GM19438 (cell line): ENCODE results near the gene SARS1.

ENCODE experiments used
- ATAC-seq: cut with Tn5 transposase; IDR thresholded peaks from one replicate; pipeline ENCODE4 v1.9.1; 2021; ENCODE audit warnings: low read depth; ENCODE audit not compliant: unreplicated experiment

The SARS1 gene

DNA sequence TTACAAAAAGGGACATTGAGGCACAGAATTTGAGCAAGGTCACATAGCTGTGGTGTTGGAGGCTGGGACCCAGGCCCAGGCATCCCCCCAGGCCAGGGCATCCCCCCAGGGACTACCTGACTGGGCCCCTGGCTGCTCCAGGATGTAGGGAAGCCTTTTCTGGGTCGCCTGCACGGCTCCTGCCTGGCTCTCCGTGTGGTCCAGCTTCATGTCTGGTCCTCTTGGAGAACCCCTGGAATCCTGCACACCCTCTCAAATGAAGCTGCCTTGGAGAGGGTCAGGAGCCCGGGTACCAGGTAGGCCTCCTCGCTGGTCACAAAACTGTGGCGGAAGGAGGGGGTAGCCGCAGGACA lies 34.7 kb downstream of the SARS1 start:
- ATAC-seq, result no peak

DNA sequence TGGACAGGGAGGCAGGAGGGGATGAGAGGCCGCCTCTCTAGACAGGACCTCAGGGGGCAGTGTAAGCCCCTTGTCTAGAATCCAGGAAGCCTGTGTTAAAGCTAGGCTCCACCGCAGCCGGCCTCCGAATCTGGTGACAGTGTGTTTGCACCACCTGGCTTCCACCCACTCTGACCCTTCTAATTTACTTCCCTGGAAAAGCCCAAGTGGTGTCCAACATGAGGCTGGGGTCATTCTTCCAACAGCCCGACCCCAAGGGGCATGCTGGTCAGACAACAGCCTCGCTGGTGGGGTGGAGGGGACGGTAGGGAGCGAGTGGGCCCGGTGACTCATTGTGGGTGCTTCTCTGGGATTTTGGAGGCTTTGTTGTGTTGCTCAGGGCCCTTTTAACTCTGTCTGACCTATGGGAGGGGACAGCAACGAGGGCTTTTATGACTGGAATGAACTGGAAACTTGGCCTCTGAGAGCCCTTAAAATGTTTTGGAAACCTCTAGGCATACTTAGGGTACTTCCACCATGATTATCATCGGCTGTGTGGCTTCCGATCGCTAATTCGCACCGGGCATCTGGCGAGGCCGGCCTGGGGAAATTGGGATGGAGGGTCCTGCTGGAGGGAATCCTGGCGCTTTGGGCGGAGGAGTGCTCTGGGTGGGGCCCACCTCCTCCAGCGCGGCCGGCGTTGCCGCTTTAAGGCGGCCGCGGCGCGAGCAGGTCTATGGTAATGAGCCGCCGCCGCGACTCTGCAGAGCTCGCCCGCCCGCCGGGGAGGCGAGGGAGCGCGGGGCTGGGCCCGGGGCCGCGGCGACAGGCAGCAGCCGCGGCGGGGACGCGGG lies 35.3 kb downstream of the SARS1 start, which contains the start of gene CELSR2:
TSS of gene CELSR2 (plus strand) at position 743 of the 833 bp plus-strand sequence. CDS start 541 bp downstream, outside the sequence.
- peak; percentile 85 for ATAC-seq

DNA sequence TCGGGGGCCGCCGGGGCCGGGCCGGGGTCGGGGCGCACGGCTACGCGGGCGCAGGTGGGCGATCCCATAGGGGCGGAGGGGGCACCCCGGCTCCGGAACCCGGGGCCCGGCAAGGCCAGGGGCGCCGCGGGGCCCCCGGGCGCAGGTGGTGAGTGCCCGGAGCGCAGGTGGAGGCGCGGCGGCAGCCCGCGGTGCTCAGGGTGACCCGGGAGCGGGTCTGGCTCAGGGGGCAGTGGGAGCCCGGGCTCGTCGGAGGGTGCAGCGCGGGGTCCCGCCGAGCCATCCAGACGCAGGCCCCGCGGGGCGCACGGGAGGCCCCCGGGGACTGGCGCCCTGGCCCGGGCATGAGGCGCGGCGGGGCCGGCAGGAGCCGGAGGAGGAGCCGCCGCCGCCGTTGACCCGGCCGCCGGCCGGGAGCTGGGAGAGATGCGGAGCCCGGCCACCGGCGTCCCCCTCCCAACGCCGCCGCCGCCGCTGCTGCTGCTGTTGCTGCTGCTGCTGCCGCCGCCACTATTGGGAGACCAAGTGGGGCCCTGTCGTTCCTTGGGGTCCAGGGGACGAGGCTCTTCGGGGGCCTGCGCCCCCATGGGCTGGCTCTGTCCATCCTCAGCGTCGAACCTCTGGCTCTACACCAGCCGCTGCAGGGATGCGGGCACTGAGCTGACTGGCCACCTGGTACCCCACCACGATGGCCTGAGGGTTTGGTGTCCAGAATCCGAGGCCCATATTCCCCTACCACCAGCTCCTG lies 36.1 kb downstream of the SARS1 start:
- ATAC-seq, result peak; percentile 29

- ATAC-seq, result no peak
Measured at GRCh38 chr1:109250454-109251276, 36.9 kb downstream of the SARS1 start.

DNA sequence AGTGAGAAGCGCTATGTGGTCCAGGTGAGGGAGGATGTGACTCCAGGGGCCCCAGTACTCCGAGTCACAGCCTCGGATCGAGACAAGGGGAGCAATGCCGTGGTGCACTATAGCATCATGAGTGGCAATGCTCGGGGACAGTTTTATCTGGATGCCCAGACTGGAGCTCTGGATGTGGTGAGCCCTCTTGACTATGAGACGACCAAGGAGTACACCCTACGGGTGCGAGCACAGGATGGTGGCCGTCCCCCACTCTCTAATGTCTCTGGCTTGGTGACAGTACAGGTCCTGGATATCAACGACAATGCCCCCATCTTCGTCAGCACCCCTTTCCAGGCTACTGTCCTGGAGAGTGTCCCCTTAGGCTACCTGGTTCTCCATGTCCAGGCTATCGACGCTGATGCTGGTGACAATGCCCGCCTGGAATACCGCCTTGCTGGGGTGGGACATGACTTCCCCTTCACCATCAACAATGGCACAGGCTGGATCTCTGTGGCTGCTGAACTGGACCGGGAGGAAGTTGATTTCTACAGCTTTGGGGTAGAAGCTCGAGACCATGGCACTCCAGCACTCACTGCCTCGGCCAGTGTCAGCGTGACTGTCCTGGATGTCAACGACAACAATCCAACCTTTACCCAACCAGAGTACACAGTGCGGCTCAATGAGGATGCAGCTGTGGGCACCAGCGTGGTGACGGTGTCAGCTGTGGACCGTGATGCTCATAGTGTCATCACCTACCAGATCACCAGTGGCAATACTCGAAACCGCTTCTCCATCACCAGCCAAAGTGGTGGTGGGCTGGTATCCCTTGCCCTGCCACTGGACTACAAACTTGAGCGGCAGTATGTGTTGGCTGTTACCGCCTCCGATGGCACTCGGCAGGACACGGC lies 37.8 kb downstream of the SARS1 start:
- no peak for ATAC-seq

- ATAC-seq, result no peak
Measured at GRCh38 chr1:109252167-109252892, 38.6 kb downstream of the SARS1 start.

- no peak for ATAC-seq
Measured at GRCh38 chr1:109252893-109253802, 39.4 kb downstream of the SARS1 start.

GRCh38 chr1:109253803-109254620 lies 40.3 kb downstream of the SARS1 start:
- no peak for ATAC-seq

DNA sequence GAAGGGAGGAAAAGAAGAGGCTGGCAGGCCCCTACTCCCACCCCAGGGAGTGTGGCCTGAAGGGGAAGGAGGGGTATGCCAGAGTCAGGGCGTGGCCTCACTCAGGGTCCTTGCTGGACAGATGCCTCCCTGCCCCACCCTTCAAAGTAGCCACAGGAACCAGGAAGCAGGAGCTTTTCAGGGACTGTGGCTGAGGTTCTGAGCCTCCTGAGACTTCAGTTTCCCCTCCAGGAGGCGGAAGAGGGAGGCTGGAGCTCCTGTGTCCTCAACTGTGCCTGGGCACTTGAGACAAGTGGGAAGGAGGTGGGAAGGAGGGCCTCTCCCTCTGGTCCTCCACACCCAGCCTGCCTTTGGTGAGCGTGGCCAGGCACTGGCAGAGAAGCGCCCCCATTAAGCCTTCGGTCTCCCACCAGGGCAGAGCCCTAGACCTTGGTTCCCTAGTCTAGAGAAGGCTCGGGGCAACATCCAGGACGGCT lies 40.9 kb downstream of the SARS1 start:
- ATAC-seq, result no peak

GRCh38 chr1:109255097-109255651 lies 41.5 kb downstream of the SARS1 start:
- no peak for ATAC-seq

DNA sequence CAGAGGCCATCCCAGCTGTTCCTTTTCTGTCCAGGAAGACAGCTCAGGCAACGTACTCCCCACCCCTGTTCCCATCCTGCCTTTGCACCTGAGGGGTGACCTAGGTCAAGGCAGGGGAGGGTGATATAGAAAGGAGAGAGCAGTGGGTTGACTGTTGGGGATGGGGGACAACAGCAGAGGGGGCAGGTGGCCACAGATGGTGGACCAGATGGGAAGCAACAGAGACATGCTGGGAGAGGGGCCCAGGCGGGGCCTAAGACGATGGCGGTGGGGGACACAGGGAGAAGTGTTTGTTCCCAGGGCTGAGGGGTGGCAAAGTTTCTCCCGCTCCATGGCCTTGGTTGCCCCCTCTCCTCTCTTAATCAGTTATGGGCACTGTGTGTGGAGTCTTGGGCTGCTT lies 42.0 kb downstream of the SARS1 start:
- ATAC-seq, result no peak

DNA sequence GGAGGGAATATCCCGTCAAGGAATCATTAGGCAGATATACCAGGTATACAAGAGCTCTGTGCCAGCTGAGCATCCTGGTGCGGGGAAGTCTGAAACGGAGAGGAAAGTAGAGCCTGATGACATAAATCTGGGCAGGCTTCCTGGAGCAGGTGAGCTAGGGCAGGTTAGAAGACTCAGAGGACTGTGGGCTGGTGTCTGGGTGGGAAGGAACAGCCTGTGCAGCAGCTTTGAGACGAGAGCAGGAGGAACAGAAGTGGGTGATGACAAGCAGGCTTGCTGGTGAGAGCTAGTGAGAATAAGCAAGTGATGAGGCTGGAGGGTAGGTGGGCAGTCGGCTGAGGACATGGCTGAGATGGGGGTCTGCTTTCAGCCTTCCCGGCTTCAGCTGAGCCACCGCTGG lies 42.4 kb downstream of the SARS1 start:
- ATAC-seq, result no peak

GRCh38 chr1:109256971-109257681 lies 43.4 kb downstream of the SARS1 start:
- no peak for ATAC-seq

DNA sequence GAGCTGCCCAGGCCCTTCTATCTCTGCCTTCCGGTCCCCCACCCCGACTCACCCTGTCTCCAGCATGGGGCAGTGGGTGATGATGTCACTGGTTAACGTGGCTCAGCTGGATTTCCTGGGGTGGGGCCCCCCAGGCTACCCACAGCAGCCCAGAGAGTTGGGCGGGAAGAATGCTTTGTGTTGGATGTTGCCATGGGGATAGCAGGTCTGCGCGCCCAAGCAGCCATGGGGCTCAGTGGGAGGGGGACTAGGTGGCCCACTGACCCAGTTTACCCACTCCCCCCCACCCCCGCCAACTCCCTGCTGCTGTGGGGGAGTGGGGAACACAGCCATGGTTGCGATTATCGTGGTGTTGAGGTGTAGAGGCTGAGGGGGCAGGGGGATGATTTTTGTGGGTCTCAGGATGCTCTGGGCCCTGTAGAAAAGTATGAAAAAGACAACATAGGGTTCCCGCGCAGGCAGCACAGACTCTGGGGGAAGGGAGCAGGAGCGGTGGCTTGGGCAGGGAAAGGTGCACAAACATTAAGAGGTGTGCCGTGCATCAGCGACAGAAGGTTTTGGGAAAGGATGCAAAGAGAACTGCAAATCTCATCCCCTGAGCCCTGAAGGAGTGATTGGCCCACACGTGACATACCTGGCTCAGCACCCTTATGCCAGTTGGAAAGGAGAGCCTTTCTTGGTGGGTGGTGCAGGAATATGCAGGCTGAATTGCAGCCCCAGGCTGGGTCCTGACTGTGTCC lies 44.1 kb downstream of the SARS1 start:
- no peak for ATAC-seq

DNA sequence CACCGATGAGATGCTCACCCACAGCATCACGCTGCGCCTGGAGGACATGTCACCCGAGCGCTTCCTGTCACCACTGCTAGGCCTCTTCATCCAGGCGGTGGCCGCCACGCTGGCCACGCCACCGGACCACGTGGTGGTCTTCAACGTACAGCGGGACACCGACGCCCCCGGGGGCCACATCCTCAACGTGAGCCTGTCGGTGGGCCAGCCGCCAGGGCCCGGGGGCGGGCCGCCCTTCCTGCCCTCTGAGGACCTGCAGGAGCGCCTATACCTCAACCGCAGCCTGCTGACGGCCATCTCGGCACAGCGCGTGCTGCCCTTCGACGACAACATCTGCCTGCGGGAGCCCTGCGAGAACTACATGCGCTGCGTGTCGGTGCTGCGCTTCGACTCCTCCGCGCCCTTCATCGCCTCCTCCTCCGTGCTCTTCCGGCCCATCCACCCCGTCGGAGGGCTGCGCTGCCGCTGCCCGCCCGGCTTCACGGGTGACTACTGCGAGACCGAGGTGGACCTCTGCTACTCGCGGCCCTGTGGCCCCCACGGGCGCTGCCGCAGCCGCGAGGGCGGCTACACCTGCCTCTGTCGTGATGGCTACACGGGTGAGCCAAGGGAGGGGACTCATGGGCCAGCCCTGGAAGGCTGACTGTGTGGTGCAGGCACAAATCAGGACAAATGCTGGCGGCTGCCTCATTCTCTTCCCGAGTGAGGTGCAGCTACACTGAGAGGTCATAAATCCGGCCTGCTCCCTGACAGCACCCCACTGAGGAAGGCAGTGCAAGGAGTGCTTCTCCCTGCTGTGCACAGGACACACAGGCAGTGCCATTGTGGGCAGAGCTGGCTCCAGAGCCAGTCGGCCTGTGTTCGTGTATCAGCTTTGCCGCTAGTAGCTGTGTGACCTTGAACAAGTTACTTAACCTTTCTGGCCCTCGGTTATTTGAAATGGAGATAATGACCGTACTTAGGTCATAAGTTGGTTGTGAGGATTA lies 45.1 kb downstream of the SARS1 start:
- ATAC-seq, result no peak
